Stimulated activated memory B cell treated with anti-CD40 and anti-IgM and Interleukin-4, amounts not matched to agents 10 μg/mL and 1 μg/mL and 100 μg/mL, for 72 hours (primary cell): ENCODE measurements around the gene CREB5.

Source experiments
- ATAC-seq: fragments of 150-1000 bp; cut with Tn5 transposase; 2 replicates; pipeline ENCODE4 v1.10.0; 2021
- H3K27ac Mint-ChIP-seq: one replicate; pipeline ENCODE4 v1.8.0; 2022; ENCODE audit warnings: mild to moderate bottlenecking, mixed read lengths
- H3K27me3 Mint-ChIP-seq: one replicate; pipeline ENCODE4 v1.8.0; 2022; ENCODE audit warnings: mixed read lengths
- H3K36me3 Mint-ChIP-seq: one replicate; pipeline ENCODE4 v1.8.0; 2022; ENCODE audit warnings: mixed read lengths
- H3K4me1 Mint-ChIP-seq: one replicate; pipeline ENCODE4 v1.8.0; 2022; ENCODE audit warnings: mixed read lengths
- H3K4me3 Mint-ChIP-seq: one replicate; pipeline ENCODE4 v1.8.0; 2022; ENCODE audit warnings: mild to moderate bottlenecking, moderate library complexity, mixed read lengths
- H3K9me3 Mint-ChIP-seq: one replicate; pipeline ENCODE4 v1.8.0; 2022; ENCODE audit warnings: mixed read lengths

CREB5 gene

DNA sequence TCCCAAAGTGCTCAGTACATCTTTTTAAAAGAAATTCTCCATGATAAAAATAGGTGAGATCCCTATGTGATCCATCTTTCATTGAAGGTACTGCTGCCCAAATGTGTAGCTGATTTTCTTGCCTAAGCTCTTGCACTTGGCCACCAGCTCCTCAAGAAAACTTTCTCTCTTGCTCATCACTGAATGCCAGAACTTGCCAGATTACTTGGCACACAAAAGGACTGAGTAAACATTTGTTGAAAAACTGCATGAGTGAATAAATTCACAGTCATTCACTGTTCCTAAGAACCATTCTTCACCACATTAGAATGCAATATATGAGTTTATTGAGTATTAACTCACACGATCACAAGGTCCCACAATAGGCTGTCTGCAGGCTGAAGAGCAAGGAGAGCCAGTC is 445.9 kb downstream of the CREB5 start:
- Mint-ChIP-seq H3K27ac (no peak overlapping the region), H3K27me3 (peaks cover 48% of the 10 kb centered on the region), H3K36me3 (no peaks in the 10 kb centered on the region), H3K4me3 (no peak overlapping the region), H3K4me1 (peaks cover 13% of the 10 kb centered on the region), H3K9me3 (no peaks in the 10 kb centered on the region)
- ATAC-seq = no peak

- H3K4me1 Mint-ChIP-seq = peaks cover 6% of the 10 kb centered on the region
- H3K27me3 Mint-ChIP-seq = peaks cover 41% of the 10 kb centered on the region
- H3K9me3 Mint-ChIP-seq = no peaks in the 10 kb centered on the region
- H3K36me3 Mint-ChIP-seq = no peaks in the 10 kb centered on the region
- no peak for ATAC-seq
- no peak overlapping the region for H3K4me3 Mint-ChIP-seq
- H3K27ac Mint-ChIP-seq = no peak overlapping the region
Measured at GRCh38 chr7:28858895-28859294, 446.6 kb downstream of the CREB5 start.

DNA sequence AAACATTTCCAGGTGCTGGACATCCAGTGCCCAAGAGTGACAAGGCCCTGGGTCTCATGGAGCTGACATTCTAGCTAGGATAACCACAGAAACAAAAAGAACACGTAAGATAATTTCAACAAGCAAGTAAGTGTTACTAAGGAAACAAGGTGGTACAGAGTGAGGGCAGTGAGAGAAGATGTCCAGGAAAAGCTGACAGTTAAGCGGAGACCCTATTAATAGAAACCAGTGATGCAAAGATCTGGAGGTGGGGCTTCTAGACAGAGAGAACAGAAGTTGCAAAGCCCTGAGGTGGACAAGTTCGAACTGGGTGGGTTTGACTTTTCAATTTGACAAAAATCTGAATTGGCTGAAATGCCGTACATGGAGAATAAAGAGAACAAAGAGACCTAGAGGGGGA is 449.5 kb downstream of the CREB5 start:
- Mint-ChIP-seq H3K4me1 (no peaks in the 10 kb centered on the region), H3K27ac (no peak overlapping the region), H3K4me3 (no peak overlapping the region), H3K36me3 (no peaks in the 10 kb centered on the region), H3K27me3 (peaks cover 42% of the 10 kb centered on the region), H3K9me3 (no peaks in the 10 kb centered on the region)
- ATAC-seq = no peak

DNA sequence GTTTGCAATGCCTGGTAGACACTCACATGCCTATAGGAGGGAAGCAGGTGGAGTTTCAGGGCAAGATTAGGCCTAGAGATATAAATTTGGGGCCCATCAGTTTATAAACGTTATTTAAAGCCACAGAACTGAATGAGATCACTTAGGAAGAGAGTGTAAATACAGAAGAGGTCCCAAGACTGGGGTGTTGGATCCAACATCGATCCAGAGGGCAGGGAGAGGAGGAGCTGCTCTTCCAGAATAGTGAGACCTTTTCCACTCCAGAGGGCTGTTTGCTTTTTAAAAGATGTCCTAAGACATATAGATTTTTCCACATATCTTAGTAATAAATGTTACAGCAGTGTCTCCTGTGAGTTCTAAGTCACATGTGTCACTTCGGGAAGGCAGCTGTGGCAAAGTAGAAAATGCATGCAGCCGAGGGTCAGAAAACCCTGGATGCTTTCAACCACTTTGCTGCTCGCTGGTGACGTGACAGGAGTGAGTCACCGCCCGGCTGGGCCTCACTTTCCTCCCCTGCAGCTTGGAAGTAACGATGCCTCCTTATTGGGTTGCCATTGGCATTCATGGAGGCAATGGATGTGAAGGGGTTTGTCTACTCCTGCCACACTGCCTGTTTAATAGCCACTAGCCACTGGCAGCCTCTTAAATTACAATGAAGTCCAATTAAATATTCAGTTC is 450.4 kb downstream of the CREB5 start:
- no peaks in the 10 kb centered on the region for H3K4me1 Mint-ChIP-seq
- no peaks in the 10 kb centered on the region for H3K9me3 Mint-ChIP-seq
- H3K27ac Mint-ChIP-seq = no peak overlapping the region
- H3K36me3 Mint-ChIP-seq = no peaks in the 10 kb centered on the region
- ATAC-seq = no peak
- H3K4me3 Mint-ChIP-seq = no peak overlapping the region
- H3K27me3 Mint-ChIP-seq = peaks cover 36% of the 10 kb centered on the region

DNA sequence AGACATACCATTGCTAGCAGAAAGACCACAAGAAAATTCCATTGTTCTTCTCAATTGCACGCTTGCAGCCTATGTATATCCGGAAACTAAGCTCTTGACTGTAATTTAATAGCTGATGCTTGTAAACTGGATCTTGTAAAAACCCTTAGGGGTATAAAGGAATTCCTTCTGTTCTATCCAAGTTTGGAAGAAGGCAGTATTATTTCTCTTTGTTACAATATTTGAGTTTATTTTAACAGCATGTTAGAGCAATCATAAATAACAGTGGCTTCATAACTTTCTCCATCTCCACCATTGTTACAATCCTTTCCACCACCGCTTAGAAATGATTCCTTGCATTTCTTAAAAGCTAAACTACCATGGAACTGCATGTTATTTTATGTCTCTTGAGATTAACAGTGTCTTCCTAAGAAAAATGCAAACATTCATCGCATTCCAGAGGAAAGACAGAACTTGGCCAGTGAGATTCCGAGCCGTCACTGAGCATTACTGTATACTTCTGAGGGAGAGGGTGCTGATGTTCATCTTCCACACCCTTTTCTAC is 453.4 kb downstream of the CREB5 start:
- no peak for ATAC-seq
- Mint-ChIP-seq H3K4me1 (no peaks in the 10 kb centered on the region), H3K27ac (no peak overlapping the region), H3K36me3 (no peaks in the 10 kb centered on the region), H3K9me3 (no peaks in the 10 kb centered on the region), H3K4me3 (no peak overlapping the region), H3K27me3 (peaks cover 20% of the 10 kb centered on the region)

- Mint-ChIP-seq H3K27me3 (peaks cover 8% of the 10 kb centered on the region), H3K27ac (no peak overlapping the region), H3K36me3 (no peaks in the 10 kb centered on the region), H3K4me1 (no peaks in the 10 kb centered on the region), H3K4me3 (no peak overlapping the region), H3K9me3 (no peaks in the 10 kb centered on the region)
- ATAC-seq = no peak
Measured at GRCh38 chr7:28868712-28869111, 456.4 kb downstream of the CREB5 start.

DNA sequence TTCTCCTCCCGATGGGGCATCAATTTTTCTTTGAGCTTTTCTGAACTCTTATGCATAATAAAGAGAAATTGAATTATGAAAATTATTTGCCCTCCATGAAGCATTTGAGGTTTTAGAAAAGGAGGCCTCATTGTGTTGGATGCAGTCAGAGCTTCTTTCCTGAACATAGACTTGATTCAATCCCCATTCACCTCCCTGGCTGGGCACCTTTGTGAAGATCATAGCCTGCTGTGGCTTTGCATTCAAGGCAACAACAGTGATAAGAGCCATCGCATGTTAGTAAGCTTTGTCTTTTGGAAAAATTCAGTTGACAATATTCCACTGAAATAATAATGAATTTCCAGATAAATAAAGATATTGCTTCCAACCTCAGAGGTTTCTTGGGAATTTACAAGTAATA is 458.8 kb downstream of the CREB5 start:
- ATAC-seq = no peak

DNA sequence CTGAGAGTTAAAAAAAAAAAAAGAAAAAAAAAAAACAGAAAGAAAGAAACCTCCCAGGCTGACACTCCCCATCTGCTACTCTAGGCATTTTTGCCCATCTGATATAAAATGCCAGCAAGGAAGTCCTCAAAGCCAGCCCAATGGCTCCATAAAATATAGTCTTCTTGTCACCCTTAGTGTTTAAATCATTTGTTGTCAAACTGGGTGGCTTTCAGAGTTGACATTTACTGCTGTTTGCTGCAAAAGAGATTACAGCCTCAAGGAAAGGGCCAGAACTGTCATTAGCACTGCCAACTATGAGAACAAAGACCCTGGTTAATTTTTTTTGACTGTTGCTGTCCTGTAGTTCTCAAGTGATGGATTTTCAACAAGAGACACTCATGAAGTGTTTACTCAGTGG is 459.3 kb downstream of the CREB5 start:
- Mint-ChIP-seq H3K27me3 (no peaks in the 10 kb centered on the region), H3K4me1 (no peaks in the 10 kb centered on the region), H3K36me3 (no peaks in the 10 kb centered on the region), H3K27ac (no peak overlapping the region), H3K9me3 (no peaks in the 10 kb centered on the region), H3K4me3 (no peak overlapping the region)
- ATAC-seq = no peak

More for the DNA sequence above, 458.8 kb downstream of the CREB5 start:
- no peak overlapping the region for H3K4me3 Mint-ChIP-seq
- no peaks in the 10 kb centered on the region for H3K4me1 Mint-ChIP-seq
- peaks cover 1% of the 10 kb centered on the region for H3K27me3 Mint-ChIP-seq
- H3K36me3 Mint-ChIP-seq = no peaks in the 10 kb centered on the region
- no peak overlapping the region for H3K27ac Mint-ChIP-seq
- no peaks in the 10 kb centered on the region for H3K9me3 Mint-ChIP-seq

DNA sequence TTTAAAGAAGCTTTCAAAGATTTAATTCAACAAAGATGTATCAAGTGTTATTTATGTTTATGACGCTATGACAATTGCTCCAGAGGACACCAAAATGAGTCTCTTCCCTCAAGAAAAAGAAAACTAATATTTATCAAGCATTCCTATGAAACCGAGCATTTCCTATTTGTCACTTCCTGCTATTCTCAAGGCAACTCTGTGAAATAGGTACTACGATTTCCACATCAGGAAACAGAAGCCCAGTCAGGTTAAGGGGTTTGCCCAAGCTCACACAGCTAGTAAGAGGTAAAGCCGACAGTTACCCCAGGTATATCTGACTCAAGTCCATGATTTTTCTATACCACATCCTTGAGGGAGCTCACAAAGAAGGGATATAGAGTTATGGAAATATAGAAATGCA is 459.9 kb downstream of the CREB5 start:
- Mint-ChIP-seq H3K4me3 (no peak overlapping the region), H3K9me3 (no peaks in the 10 kb centered on the region), H3K36me3 (no peaks in the 10 kb centered on the region), H3K27ac (no peak overlapping the region), H3K4me1 (no peaks in the 10 kb centered on the region), H3K27me3 (no peaks in the 10 kb centered on the region)
- ATAC-seq = no peak

GRCh38 chr7:28873365-28873764 is 461.0 kb downstream of the CREB5 start:
- no peak for ATAC-seq
- Mint-ChIP-seq H3K36me3 (no peaks in the 10 kb centered on the region), H3K9me3 (no peaks in the 10 kb centered on the region), H3K4me1 (no peaks in the 10 kb centered on the region), H3K4me3 (no peak overlapping the region), H3K27ac (no peak overlapping the region), H3K27me3 (no peaks in the 10 kb centered on the region)

DNA sequence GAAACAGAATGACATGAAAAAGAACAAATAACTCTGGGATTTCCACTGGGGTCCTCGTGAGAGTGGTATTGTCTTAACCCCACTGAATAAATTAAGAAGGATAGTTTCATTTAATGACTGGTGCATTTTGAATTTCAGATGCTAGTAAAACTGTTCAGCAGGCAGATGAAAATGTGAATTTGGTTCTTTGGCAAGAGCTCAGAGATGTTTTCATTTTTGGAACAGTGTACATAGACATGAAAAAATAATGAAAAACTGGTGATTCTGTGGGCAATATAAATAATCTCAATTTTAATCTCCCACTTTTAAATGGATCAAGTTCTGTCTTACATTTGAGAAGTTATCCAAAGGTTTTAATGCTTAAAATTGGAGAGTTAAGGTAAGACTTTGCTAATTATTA is 461.7 kb downstream of the CREB5 start:
- Mint-ChIP-seq H3K4me3 (no peak overlapping the region), H3K4me1 (peaks cover 4% of the 10 kb centered on the region), H3K27ac (no peak overlapping the region), H3K9me3 (no peaks in the 10 kb centered on the region), H3K27me3 (no peaks in the 10 kb centered on the region), H3K36me3 (no peaks in the 10 kb centered on the region)
- ATAC-seq = no peak
